Measurements from ENCODE around the gene KMT2C. TPM values are rescaled to one million over a fixed set of nuclear protein-coding genes. Genes with fewer than 3 reads are reported as not detected.
"Not testable (repeated sequence)": the region's sequence is repeated elsewhere in the genome, so short reads cannot be mapped to it uniquely, and the experiment has no call there.

The KMT2C gene
- total RNA-seq, 1 donor from 2014 or later = 36.0 TPM

GRCh38 chr7:152477079-152477478 lies 41.3 kb upstream of the KMT2C start:
- H3K27me3 ChIP-seq = no peaks in the 10 kb centered on the region
- no peaks in the 10 kb centered on the region for H3K9me3 ChIP-seq
- H3K4me3 ChIP-seq = no peak overlapping the region
- no peak for TF ChIP-seq CTCF (IDR thresholded peaks at IDR 0.05)
- intact Hi-C loops (cut with DNase I) = no loop called here
- no peak overlapping the region for H3K27ac ChIP-seq
- no peaks in the 10 kb centered on the region for H3K4me1 ChIP-seq
- DNase-seq (ENCODE audit: low spot score in 2 of 2) = no peak
- H3K36me3 ChIP-seq = no peaks in the 10 kb centered on the region

DNA sequence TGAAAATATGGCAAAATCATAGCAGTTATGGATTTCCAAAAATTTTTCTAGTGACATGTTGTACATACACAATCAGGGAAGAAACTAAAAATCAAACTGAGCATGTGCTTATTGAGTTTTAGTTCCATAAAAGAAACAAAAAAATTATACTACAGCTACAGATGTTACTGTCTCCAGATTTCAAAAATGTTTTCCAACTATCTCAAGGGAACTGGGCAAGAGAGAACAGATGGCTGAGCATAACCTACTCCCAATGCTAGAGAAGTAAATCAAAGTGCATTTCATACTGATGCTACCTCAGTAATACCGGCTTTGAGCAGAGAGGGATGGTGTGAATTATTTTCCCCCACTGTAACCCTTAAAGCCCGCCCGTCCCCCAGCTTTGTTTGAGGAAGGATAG lies 40.7 kb upstream of the KMT2C start:
- no peak for DNase-seq (ENCODE audit: low spot score in 2 of 2)
- Histone ChIP-seq H3K27ac (no peak overlapping the region), H3K36me3 (no peaks in the 10 kb centered on the region), H3K4me3 (no peak overlapping the region), H3K4me1 (no peaks in the 10 kb centered on the region), H3K9me3 (no peaks in the 10 kb centered on the region), H3K27me3 (no peaks in the 10 kb centered on the region)
- intact Hi-C loops (cut with DNase I) = no loop called here
- no peak for TF ChIP-seq CTCF (IDR thresholded peaks at IDR 0.05)

- H3K36me3 ChIP-seq; H3K4me3 ChIP-seq; H3K27ac ChIP-seq; H3K27me3 ChIP-seq; intact Hi-C loops (cut with DNase I); H3K9me3 ChIP-seq; DNase-seq (ENCODE audit: low spot score in 2 of 2); H3K4me1 ChIP-seq: not testable (repeated sequence)
Measured at GRCh38 chr7:152471023-152471620, 35.3 kb upstream of the KMT2C start.

DNA sequence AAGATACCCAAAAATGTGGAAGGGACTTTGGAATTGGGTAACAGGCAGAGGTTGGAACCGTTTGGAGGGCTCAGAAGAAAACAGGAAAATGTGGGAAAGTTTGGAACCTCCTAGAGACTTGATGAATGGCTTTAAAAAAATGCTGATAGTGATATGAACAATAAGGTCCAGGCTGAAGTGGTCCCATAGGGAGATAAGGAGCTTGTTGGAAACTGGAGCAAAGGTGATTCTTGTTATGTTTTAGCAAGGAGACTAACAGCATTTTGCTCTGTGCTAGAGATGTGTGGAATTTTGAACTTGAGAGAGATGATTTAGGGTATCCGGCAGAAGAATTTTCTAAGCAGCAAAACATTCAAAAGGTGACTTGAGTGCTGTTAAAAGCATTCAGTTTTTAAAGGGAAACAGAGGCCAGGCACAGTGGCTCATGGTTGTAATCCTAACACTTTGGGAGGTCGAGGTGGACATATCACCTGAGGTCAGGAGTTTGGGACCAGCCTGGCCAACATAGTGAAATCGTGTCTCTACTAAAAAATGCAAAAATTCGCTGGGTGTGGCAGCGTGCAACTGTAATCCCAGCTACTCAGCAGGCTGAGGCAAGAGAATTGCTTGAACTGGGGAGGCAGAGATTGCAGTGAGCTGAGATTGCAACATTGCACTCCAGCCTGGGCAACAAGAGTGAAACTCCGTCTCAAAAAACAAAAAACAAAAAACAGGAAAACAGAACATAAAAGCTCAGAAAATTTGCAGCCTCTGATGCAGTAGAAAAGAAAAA lies 34.6 kb upstream of the KMT2C start:
- intact Hi-C loops (cut with DNase I); H3K4me1 ChIP-seq; H3K27ac ChIP-seq; H3K9me3 ChIP-seq; H3K27me3 ChIP-seq; H3K36me3 ChIP-seq; DNase-seq (ENCODE audit: low spot score in 2 of 2); H3K4me3 ChIP-seq: not testable (repeated sequence)

GRCh38 chr7:152469576-152469975 lies 33.8 kb upstream of the KMT2C start:
- not testable (repeated sequence) for H3K4me3 ChIP-seq; DNase-seq (ENCODE audit: low spot score in 2 of 2); H3K27ac ChIP-seq; H3K27me3 ChIP-seq; H3K4me1 ChIP-seq; H3K9me3 ChIP-seq; H3K36me3 ChIP-seq
- intact Hi-C loops (cut with DNase I) = loop anchor here (10.0 kb wide), 1 partner anchor 445 kb away; the partner anchor contains the start of gene GALNT11

GRCh38 chr7:152467225-152467624 lies 31.4 kb upstream of the KMT2C start:
- Histone ChIP-seq H3K27me3 (no peaks in the 10 kb centered on the region), H3K4me1 (peaks cover 0 to 12% of the 10 kb centered on the region in 2 donors), H3K4me3 (no peak overlapping the region), H3K9me3 (no peaks in the 10 kb centered on the region), H3K36me3 (no peaks in the 10 kb centered on the region), H3K27ac (no peak overlapping the region)
- no peak for TF ChIP-seq CTCF (IDR thresholded peaks at IDR 0.05)
- intact Hi-C loops (cut with DNase I) = loop anchor here (10.0 kb wide), 1 partner anchor 442 kb away; the partner anchor contains the start of gene GALNT11
- no peak for DNase-seq (ENCODE audit: low spot score in 2 of 2)

DNA sequence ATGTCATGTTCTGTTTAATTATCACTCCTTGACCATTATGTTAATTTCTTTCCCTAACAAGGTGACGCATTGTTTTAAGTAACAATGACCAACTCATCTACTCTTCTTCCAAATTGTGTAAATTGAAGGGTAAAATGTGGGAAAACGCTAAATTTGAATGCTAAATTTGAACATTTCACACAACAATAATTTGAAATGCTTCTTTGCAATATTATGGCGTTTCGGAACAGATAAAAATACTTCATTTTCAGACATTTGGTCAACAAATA lies 29.2 kb upstream of the KMT2C start:
- H3K36me3 ChIP-seq = no peaks in the 10 kb centered on the region
- no peaks in the 10 kb centered on the region for H3K27me3 ChIP-seq
- H3K9me3 ChIP-seq = no peaks in the 10 kb centered on the region
- TF ChIP-seq CTCF (IDR thresholded peaks at IDR 0.05) = no peak
- DNase-seq (ENCODE audit: low spot score in 2 of 2) = no peak
- H3K27ac ChIP-seq = peak overlapping the region; percentile 99 to 100
- H3K4me3 ChIP-seq = peak overlapping the region; percentile 92 to 97
- H3K4me1 ChIP-seq = peaks cover 0 to 12% of the 10 kb centered on the region in 2 donors
- intact Hi-C loops (cut with DNase I) = loop anchor here (10.0 kb wide), 1 partner anchor 440 kb away; the partner anchor contains the start of gene GALNT11

Data from ascending aorta (tissue), 2 donors.